Stimulated activated CD4-positive, alpha-beta T cell treated with anti-CD3 and anti-CD28 coated beads, Interleukin-12 subunit alpha, Interleukin-12 subunit beta, amount 100 ng/mL, for 4 hours (primary cell): ENCODE results near the gene KRT4.

Source experiments
- DNase-seq: peaks from one replicate; pipeline ENCODE4 v3.0.0-alpha.2; 2020

The KRT4 gene

DNA sequence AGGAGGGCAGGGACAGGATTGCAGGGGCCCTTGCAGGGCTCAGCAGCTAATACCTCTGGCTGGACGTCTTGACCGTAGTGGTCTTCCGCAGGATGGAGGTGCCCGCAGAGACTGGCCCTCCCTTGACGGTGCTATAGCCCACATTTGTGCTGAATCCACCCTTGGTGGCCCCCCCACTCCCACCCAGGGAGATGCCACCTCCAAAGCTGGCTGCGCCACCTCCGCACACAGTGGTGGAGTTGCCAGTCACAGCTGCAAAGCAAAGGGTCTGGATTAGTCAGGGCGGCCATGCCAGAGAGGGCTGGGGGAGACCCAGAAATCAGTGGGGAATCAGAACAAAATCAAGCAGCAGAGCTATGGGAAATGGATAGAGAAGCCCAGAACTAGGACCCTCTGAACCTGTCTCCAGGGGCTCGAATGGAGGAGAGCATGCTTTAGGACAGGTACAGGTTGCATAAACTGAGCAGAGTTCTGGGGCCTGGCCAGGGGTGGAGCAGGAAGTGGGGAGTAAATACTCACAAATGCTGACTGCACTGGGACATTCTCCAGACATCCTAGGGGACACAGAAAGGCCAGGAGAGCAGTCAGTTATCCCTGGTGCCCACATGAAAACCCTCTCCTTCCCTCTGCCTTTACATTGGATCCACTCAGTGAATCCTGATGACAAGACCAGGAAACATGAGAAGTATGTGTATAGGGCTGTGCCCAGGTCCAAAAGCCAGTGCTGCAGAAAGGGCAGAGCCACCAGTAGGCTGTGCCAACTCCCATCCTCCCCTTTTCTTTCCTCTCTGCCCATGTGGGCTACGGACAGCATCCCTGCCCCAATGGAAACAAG, 8.1 kb upstream of the KRT4 start:
- no peak for DNase-seq

DNA sequence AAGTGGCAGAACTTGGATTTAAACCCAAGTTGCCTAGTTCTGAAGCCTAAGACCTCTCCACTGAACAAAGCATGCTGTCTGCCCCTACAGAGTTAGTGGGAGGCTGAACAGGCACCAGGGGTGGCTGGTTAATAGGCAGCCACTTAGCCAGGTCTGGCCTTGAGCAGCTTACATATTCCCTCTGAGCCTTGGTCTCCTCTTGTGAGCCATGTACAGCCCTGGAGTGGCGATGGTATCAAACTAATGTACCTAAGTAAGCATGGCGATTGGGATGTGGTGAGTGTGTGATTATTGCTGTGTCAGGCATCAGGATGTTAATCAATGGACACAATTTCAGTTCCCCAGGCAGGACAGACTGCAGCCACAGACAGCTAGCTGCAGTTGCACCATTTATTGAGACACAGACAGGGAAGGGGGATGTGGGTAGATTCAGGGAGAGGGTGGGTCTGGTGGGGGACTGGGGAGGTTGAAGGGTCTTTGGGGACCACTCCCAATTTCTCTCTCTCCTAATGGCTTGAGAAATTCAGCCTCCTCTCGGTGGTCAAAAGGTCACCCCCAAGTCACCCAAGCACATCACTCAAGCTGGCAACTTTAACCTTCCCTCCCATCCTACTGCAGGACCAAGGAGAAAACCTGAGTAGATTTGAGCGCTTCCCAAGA, 7.3 kb upstream of the KRT4 start:
- no peak for DNase-seq

DNA sequence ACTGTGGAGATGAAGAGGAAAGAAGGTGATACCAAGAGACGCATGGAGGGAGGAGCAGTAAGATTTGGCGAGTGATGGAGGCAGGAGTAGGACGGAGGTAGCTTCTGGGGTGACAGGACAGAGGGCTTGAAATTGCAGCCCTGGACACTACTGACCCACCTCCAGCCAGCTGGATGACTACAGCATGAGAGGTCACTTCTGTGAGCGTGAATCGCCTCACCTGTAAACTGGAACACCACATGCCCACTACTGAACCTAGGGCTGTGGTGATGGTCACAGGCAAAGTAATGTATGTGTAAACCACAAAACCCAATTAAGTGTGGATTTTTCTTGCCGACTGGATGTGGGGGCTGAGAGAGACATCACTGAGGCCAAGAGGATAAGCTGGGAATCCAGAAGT, 6.6 kb upstream of the KRT4 start:
- DNase-seq: no peak

DNA sequence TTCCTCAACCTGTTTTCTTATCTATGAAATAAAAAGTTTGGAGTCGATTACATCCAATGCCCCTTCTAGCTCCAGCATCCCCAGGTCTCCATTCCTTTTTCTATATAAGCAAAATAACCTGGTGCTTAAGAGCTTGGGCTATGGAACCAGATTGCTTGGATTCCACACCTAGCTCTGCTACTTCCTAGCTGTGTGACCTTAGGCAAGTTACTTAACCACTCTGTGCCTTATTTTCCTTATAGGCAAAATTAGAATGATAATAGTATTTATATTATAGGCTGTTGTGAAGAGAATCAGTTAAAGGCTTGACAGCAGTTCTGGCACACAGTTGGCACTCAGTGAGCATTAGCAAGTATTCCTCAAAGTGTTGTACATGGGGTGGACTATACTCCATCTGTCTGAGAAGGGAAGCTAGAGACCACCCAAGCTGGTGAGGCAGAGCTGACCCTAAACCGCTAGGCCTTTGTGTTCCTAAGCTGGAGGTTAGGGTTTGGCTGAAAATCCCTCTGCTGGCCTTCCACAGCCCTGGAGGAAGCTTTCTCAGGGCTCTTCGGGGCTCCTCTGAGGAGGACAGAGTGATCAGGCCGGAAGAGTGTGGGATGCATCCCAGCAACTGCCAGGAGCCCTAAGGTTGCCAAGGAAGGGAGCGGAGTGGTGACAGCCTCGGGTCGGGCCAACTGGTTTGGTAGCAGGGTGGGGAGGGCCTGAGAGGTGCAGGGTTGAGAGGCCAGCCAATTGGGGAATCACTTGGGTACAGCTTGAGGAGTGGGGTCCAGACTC, 6.0 kb upstream of the KRT4 start:
- DNase-seq: no peak

DNA sequence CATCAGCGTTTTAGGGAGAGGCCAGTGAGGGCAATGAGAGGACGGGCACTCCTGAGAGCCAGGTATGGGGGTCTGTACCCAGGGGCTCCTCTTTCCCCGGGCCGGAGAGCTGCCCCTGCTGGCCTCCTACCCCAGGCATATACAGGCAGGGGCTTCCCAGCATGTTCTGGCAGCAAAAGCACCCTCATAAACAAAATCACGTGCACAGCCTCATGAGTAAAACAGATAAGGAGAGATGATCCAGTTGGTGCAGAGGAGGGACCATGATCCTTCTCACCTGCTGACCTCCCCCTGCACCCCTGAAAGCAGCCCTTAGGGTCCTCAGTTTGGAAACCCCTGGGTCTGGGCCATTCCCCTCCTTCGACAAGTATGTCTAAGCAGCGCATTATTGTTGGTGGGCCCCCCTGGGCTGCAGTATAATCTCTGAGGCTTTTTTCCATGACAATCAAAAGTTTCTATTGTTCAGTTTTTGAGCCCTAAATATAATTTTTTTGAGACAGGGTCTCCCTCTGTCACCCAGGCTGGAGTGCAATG, 5.0 kb upstream of the KRT4 start:
- DNase-seq: no peak

DNA sequence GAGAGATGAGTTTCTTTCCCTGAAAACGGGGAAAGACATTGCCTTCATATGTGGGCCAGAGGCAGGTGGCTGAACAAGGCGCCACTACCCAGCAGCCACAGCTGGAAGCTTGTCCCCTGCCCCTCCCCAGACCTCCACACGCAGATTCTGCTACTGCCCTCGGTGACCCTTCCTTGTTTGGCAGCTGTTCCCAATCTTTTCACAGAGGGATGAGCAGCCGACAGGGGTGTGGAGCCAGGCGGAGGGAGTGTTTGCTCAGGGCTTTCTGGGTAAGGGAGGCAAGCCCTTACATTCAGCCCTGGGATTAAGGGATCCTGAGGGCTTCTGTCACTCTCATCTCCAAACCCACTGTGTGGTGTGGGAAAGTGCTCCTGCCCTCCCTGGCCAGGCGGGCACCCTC, 4.5 kb upstream of the KRT4 start:
- no peak for DNase-seq

DNA sequence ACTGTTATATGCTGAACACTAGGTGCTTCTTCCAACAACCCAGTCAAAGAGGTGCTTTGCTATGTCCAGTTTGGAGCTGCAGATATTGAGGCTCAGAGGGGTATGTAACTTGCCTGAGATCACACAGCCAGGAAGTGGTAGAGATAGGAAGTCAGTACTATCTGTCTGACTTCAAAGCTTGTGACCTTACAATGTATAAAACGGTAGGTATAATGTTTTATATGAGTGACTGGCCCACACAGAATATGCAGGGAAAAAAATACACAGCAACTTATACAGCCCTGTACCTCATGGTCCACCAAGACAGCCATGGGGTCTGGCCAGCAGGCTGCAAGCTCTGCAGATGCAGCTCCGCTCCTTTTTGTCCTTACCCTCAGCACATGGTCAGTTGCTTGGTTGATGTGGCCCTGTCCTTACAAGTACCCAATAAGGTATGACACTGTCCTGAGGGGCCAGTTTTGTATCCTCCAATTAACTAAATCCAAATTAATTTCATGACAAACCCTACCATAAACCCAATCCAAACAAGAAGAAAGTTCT, 3.9 kb upstream of the KRT4 start:
- no peak for DNase-seq

DNA sequence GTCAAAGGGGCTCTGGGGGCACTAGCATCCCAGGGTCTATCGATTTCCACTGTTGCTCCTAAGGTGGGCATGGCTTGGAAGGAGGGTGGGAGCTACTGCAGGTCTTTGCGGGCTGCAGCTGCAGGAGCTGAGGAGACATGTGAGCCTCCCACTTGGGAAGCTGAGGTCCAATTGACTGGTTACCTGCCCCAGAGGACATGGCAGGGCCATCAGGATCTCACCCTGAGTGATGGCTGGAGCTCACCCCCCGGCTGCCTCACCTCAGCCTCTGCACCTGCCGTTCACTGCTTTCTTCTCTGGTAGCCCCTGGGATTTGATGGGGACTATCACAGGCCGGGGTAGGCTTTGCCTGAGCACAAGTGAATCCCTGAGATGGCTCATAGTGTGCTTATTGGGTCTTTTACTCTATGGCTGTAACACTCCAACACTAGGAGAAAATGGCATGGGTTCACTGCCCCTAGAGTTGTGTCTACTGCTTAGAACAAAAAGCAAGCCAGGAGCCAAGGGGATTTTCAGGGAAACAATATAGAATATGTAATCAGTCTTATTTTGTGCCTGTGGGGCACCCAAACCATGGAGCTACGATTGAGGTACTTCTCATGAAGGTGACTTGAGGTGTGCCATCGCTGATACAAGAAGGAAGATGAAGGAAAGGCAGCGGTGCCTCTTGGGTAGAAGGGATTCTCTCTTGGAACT, 3.2 kb upstream of the KRT4 start:
- no peak for DNase-seq

DNA sequence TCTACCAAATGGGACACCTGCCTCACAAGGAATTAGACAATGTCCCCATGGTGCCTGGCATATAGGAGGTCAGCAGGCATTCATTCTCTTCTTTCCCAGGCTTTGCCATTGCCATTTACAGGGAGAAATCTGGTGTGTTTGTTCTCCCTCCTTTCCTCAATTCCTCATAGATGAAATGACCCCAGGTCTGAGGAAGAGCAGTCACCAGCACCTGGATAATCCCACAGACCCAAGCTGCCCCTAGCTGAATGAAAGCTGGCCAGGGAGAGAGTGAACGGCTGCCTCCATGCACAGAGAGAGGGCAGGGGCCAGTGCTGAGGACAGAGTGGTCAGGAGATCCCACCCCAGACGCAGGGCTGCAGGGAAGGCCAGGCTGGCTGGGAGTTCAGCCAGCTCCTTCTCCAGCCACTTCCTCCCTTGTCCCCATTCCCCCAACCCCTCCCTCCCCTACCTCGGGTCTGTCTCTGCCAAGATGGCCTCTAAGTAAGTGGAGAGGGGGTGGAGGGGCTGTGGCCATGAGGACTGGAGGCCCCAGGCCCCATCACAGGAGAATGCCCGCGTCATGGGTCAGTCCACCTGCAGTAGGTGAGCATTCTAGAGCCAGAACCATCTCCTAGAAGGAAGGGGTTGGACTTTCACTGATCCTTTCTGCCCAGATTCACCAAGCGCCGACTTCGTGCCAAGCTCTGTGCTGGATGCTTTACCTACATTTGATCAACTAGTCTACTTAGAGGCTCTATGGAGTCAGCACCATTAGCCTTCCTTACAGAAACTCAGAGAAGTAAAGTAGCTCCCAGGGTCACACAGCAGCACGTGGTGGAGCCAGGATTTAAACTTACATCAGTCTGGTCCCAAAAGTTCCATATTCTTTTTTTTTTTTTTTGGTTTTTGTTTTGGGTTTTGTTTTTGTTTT, 2.0 kb upstream of the KRT4 start:
- no peak for DNase-seq

DNA sequence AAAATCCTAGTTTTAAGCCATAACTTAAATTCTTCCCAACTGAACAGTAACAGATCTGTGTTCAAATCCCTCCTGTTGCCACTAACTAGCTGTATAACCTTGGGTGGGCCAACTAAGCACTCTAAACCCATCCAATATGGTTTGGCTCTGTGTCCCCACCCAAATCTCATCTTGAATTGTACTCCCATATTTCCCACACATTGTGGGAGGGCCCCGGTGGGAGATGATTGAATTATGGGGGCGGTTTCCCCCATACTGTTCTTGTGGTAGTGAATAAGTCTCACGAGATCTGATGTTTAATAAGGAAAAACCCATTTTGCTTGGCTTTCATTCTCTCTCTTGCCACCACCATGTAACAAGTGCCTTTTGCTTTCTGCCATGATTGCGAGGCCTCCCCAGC, 1.2 kb upstream of the KRT4 start:
- no peak for DNase-seq

DNA sequence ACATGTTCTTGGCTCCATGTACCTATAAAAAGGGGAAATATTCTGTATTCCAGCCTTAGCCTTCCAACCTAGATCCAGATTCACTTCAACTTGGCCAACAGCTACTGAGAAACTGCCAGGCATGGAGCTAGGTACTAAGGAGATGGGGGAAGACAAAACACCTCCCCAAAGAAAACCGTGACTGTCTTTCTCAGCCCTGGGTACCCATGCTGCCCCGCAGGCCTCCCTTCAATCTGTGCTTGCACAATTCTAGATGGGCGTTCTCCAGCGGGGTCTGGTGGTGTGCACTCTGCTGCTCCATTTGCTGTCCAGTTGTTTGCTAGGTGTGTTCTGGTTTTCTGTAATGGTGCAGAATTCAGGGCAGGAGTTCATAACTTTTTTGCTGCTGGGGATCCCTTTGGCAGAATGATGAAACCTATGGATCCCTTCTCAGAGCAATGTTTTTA, 817 bp upstream of the KRT4 start:
- no peak for DNase-seq

DNA sequence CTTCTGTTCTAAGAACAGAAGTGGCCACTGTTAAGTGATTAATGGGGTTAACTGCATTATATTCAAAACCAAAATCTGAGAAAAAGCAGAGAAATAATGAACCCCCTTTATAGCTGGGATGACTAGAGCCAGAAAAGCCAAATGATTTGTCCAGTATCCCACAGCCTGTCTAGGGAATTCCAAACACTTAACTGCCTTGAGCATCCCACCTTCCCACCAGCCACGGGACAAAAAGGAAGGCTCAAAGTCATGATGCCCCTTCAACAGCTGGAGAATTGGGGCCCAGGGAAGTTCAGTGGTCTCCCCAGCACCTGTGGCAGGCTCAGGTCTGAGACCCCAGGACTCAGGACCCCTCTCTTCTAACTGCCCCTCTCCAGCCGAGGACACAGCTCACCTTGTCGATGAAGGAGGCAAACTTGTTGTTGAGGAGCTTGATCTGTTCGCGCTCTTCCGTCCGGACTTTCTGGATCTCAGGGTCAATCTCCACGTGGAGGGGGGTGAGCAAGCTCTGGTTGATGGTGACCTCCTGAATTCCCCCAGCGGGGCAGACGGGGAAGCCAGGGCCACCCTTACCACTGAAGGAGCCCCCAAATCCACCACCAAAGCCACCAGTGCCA, 605 bp downstream of the KRT4 start:
- no peak for DNase-seq

DNA sequence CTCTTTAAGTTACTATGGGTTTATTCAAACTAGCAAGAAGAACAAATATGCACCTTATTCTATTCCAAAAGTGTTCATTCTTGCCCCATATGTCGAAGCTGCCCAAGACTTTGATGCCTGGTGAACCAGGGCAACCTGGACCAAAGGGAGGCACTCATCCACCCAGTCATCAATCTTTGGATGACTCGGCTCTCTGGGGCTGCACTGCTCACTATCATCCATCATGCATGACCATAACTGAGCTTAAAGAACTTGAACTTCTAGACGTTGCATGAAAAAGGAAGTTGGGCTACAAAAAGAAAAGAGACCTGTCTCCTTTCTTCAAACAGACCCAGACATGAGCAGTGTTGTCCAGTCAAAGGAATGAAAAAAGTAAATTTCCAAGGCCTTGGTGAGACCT, 1.2 kb downstream of the KRT4 start:
- DNase-seq: no peak

DNA sequence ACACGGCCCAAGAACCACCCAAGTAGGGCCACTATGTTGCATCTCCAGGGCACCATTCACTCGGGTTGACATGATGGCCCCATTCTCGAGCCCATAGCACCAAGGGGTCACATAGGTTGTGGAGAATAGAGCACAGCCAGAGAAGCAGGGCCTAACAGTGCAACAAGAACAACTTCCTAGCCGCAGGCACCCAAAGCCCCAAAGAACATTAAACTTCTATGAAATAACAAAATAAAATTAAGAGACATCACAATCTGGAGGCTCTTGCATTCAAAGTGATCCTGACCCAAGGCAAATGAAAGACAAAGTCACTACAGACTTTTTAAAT, 1.9 kb downstream of the KRT4 start:
- no peak for DNase-seq

DNA sequence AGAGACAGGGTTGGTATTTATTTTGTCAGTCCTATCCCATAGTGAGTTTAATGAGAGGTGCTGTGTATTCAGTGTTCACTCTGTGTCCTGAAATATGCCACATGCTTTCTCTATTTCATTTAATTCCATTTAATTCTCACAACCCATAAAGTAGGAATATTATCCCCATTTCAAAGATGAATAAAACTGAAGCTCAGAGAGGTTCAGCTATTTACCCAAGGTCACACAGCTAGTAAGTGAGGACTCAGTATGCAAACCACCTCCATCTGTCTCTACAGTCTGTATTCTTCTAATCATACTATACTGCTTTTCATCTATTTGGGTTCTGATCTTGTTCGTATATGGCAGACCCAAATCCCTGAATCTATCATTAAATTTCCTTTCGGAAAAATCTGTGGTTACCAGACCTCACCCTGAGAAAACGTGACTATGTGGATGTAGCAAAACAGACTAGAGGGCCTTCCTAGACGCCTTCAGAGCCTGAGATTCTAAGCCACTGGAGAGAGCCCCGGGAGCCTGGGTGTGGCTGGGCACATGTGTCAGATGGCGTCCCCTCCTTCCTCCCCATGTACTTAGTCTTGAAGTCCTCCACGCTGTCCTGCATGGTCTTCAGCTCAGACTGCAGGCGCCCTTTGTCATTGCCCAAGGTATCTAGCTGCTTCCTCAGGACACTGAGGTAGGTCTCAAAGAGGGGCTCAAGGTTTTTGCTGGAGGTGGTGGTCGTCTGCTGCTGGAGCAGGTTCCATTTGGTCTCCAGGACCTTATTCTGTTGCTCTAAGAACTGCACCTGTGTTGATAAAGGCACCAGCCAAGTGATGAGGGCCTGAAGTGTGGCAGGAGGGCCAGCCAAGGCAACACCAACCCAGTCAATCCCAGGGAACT, 2.5 kb downstream of the KRT4 start:
- no peak for DNase-seq

DNA sequence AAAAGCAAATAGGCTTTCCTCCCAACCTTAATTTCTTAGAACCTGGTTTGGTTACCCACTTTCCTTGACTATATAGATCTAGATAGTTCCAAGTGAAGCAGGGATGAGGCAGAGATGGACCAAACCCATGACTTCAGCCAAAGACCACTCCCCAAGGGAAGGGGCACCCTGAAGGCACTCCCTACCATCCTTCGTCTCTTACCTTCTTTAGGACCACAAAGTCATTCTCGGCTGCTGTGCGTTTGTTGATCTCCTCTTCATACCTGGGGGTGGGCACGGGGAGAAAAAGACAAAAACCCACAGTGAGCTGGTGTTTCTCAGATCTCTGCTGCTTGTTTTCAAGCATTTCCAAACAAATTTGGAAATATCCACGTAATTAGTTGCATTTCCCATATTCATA, 3.4 kb downstream of the KRT4 start:
- no peak for DNase-seq

DNA sequence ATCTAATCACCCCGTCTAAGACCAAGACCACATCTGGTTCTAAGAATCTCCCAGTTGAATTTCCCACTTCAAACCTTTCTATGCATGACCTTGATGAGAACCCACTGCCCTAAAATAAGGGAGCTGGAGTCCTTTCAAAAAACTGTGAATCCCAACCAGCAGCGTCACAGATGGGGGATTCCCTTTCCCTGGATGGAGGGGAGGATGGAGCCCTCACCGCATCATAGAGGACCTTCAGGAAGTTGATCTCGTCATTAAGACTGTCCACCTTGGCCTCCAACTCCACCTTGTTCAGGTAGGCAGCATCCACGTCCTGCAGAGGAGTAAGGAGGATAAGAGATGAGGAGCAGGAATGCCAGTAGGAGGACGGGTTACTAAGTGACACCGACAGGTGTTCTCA, 4.8 kb downstream of the KRT4 start:
- DNase-seq: no peak

DNA sequence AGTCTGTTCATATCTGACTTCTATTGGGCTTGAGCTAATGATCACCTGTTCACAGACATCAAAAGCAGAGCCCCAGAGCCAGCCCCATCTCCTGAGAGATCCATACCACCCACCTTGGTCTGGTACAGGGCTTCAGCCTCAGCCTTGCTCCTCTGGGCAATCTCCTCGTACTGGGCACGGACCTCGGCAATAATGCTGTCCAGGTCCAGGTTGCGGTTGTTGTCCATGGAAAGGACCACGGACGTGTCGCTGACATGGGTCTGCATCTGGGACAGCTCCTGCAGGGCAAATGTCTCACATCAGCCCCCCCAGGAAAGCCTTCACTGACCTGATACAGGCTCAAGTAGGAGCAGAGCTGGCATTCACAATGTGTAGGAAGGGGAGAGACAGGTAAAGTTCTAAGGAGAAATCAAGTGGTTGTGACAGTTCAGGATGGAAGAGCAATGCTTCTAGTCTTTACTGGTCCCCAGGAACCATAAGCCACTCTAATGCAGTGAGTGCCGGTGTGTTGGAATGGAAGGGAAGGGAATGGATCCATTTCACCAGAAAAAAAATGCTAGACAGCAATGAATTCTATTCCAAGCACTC, 5.2 kb downstream of the KRT4 start:
- DNase-seq: no peak

DNA sequence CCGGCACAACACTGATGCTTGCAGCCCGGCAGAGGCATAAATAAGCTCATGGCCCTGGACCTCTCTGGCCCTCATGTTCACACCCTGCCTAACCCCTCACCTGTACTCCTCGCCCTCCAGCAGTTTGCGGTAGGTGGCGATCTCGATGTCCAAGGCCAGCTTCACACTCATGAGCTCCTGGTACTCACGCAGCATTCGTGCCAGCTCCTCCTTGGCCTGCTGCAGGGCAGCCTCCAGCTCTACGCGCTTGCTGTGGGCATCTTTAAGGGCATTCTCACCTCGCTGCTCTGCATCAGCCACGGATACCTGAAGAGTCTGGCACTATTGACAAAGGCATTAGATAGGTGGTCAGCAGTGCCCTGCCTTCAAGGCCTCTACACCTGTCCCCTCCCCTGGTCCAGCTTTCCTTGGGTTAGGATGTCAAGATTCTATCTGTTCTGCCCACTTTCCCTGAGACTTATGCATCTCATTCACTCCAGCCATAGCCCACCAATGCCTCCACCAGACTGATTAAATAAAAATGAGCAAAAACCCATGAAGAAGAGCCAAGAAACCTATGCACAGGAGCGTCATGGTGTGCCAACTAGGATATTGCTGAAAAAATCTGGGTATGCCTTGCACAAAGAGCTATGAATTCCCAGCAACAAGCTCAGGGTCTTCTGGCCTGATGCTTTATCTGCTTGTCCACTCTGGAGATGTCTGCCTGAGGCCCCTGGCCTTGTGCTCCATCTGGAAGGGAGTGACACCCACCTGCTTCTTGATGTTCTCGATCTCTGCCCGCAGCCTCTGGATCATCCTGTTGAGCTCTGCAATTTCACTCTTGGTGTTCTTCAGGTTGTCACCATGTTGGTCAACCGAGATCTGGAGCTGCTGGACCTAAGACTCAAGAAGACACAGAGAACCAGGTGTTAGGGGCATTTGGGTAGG, 6.1 kb downstream of the KRT4 start:
- DNase-seq: no peak
